ENCODE results near the gene CEBPA.

DNA sequence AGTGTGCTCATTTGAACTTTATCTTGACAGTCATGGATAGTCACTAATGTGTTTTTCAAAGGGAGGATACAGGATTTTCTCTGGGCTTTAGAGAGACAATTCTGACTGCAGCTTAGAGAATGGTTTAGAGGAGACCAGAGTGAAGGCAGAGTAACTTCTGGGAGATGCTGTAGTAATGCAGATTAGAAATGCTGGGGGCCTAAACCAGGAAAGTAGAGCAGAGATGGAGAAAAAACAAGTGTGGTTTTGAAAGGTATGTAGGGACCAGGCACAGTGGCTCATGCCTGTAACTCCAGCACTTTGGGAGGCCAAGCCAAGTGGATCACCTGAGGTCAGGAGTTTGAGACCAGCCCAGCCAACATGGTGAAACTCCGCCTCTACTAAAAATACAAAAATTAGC lies 18.3 kb upstream of the CEBPA start:
- TF ChIP-seq CTCF (IDR thresholded peaks at IDR 0.05; ENCODE audit: poor library complexity) (no peak), EZH2 (IDR thresholded peaks at IDR 0.05; ENCODE audit: borderline replicate concordance) (no peak), EZH2phosphoT487 (IDR thresholded peaks at IDR 0.05; ENCODE audit: low read depth, severe bottlenecking, unreplicated experiment) (no peak)

Measured in hepatocyte (in vitro differentiated cells).